ENCODE results near the gene INHBA. TPM values are rescaled to one million over a fixed set of nuclear protein-coding genes. Genes with fewer than 3 reads are reported as not detected.

Gene INHBA
- total and polyA plus RNA-seq, 2 donors (not counting 3 experiments of a cell fraction or from before 2014, with no cell fraction given), result 22.9 to 23.2 TPM

DNA sequence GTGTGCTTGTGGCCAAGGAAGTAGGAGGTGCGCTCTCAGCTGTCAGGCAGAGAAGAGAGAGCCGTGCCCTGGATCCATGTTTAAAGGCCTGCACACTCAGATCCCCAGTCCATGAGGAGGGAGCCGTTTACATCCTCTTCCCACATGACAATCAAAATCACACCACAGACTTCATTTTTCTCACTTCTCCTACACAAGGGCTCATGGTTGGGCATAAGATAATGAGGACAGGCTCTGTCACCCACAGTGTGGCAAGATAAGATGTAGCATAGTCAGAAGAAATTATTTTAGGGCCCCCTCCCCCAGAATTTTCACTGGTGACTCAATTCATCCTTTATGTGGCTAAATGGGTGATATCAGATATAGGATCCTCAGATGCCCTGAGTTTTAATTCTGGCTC is 35.9 kb upstream of the INHBA start:
- Histone ChIP-seq H3K36me3 (ENCODE audit: control insufficient read depth in 2 of 2, extremely low read depth in 1 of 2, insufficient read depth in 2 of 2, low read length in 2 of 2) (no peaks in the 10 kb centered on the region), H3K9me1 (replicated peaks; ENCODE audit: control insufficient read depth, extremely low read depth, insufficient read depth, low read length) (no peaks in the 10 kb centered on the region), H2AFZ (ENCODE audit: low read depth, low read length) (no peak overlapping the region), H3K79me2 (ENCODE audit: control insufficient read depth, insufficient read depth, low read length) (no peaks in the 10 kb centered on the region), H3K9me3 (replicated peaks; ENCODE audit: control insufficient read depth, insufficient read depth, low read length) (no peaks in the 10 kb centered on the region), H3K4me2 (ENCODE audit: insufficient read depth, low read length) (no peak overlapping the region), H3K9ac (replicated peaks; ENCODE audit: extremely low read depth, insufficient read depth, low read length) (no peak overlapping the region), H3K27me3 (ENCODE audit: control insufficient read depth in 2 of 2, insufficient read depth in 2 of 2, low read length in 2 of 2) (peaks cover 0 to 5% of the 10 kb centered on the region in 2 experiments), H3K4me3 (replicated peaks in 1 of 3; ENCODE audit: insufficient read depth in 1 of 3, low read depth in 1 of 3, low read length in 3 of 3) (no peak overlapping the region), H3K27ac (ENCODE audit: insufficient read depth, low read depth, low read length) (no peak overlapping the region), H4K20me1 (replicated peaks; ENCODE audit: control insufficient read depth, extremely low read depth, insufficient read depth, low read length) (no peaks in the 10 kb centered on the region), H3K4me1 (ENCODE audit: control insufficient read depth, extremely low read depth, insufficient read depth, low read length) (no peaks in the 10 kb centered on the region)
- dilution Hi-C loops (cut with MboI; ENCODE audit: extremely low pct_ligation_motif_present, low sequenced_read_pairs), result no loop called here
- DNase-seq (ENCODE audit: low read depth, low spot score), result no peak
- POLR2A ChIA-PET, result no interaction called here
- no peak for FAIRE-seq
- no TSS peak for BruUV-seq (replicated peaks)
- no peak for TF ChIP-seq POLR2AphosphoS5 (IDR thresholded peaks at IDR 0.05; ENCODE audit: insufficient read depth, low read depth, low read length)
- TF ChIP-seq, protein P1, sequence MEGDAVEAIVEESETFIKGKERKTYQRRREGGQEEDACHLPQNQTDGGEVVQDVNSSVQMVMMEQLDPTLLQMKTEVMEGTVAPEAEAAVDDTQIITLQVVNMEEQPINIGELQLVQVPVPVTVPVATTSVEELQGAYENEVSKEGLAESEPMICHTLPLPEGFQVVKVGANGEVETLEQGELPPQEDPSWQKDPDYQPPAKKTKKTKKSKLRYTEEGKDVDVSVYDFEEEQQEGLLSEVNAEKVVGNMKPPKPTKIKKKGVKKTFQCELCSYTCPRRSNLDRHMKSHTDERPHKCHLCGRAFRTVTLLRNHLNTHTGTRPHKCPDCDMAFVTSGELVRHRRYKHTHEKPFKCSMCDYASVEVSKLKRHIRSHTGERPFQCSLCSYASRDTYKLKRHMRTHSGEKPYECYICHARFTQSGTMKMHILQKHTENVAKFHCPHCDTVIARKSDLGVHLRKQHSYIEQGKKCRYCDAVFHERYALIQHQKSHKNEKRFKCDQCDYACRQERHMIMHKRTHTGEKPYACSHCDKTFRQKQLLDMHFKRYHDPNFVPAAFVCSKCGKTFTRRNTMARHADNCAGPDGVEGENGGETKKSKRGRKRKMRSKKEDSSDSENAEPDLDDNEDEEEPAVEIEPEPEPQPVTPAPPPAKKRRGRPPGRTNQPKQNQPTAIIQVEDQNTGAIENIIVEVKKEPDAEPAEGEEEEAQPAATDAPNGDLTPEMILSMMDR (IDR thresholded peaks at IDR 0.05; ENCODE audit: extremely low read depth in 1 of 2, insufficient read depth in 1 of 2, low read depth in 1 of 2, low read length in 2 of 2), result no peak
- TF ChIP-seq, protein P2, sequence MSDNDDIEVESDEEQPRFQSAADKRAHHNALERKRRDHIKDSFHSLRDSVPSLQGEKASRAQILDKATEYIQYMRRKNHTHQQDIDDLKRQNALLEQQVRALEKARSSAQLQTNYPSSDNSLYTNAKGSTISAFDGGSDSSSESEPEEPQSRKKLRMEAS (IDR thresholded peaks at IDR 0.05; ENCODE audit: insufficient read depth, insufficient read length), result no peak
- no peak for TF ChIP-seq FOS (IDR thresholded peaks at IDR 0.05; ENCODE audit: borderline replicate concordance, insufficient read depth, low read length)
- TF ChIP-seq GATA2 (IDR thresholded peaks at IDR 0.05; ENCODE audit: insufficient read depth, insufficient read length, low read depth, low read length), result no peak
- TF ChIP-seq POLR2A (IDR thresholded peaks at IDR 0.05; ENCODE audit: low read depth, low read length), result no peak
- no peak for TF ChIP-seq EZH2 (IDR thresholded peaks at IDR 0.05; ENCODE audit: borderline replicate concordance, low read depth, low read length, severe bottlenecking)
- TF ChIP-seq JUN (IDR thresholded peaks at IDR 0.05; ENCODE audit: borderline replicate concordance, insufficient read depth, insufficient read length, low read depth), result no peak
- no peak for TF ChIP-seq MYC (IDR thresholded peaks at IDR 0.05; ENCODE audit: low read depth, low read length)
- intact Hi-C loops (cut with micrococcal nuclease), result no loop called here
- CTCF ChIA-PET, result no interaction called here
